ENCODE data around the gene ANKRD33.

The ANKRD33 gene

DNA sequence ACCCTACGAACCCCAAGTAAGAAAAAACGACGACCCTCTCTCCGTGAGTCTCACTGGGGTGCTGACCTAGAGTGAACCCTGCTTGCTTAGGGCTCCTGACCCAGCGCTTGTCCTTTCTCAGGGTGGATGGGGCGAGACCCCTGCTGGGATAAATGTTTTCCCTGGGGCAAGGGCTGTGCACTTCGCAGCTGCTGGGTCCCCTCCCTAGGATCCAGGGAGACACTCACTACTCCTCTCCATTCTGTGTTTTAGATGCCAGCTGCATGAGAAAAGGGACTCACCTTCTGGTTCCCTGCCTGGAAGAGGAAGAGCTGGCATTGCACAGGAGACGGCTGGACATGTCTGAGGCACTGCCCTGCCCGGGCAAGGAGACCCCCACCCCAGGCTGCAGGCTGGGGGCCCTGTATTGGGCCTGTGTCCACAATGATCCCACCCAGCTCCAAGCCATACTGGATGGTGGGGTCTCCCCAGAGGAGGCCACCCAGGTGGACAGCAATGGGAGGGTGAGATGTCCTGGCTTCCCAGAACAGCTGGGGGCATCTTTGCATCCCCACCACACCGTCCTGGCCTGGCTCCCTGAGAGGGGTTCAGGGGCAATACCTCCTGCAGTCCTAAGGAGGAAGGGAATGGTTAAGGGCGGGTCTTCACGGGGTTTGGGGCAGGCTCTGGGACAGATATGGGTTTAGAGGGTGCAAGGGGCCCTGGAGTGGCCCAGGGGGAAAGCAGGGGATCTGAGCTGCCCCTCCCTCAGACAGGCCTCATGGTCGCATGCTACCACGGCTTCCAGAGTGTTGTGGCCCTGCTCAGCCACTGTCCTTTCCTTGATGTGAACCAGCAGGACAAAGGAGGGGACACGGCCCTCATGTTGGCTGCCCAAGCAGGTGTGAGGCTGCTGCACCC is 663 bp downstream of the ANKRD33 start (continued):
- TF ChIP-seq, protein P1, sequence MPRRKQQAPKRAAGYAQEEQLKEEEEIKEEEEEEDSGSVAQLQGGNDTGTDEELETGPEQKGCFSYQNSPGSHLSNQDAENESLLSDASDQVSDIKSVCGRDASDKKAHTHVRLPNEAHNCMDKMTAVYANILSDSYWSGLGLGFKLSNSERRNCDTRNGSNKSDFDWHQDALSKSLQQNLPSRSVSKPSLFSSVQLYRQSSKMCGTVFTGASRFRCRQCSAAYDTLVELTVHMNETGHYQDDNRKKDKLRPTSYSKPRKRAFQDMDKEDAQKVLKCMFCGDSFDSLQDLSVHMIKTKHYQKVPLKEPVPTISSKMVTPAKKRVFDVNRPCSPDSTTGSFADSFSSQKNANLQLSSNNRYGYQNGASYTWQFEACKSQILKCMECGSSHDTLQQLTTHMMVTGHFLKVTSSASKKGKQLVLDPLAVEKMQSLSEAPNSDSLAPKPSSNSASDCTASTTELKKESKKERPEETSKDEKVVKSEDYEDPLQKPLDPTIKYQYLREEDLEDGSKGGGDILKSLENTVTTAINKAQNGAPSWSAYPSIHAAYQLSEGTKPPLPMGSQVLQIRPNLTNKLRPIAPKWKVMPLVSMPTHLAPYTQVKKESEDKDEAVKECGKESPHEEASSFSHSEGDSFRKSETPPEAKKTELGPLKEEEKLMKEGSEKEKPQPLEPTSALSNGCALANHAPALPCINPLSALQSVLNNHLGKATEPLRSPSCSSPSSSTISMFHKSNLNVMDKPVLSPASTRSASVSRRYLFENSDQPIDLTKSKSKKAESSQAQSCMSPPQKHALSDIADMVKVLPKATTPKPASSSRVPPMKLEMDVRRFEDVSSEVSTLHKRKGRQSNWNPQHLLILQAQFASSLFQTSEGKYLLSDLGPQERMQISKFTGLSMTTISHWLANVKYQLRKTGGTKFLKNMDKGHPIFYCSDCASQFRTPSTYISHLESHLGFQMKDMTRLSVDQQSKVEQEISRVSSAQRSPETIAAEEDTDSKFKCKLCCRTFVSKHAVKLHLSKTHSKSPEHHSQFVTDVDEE (CRISPR knock-in tag; IDR thresholded peaks at IDR 0.05), result no peak
- TF ChIP-seq ZNF565 (CRISPR knock-in tag; conservative IDR thresholded peaks at IDR 0.05; ENCODE audit: low read depth) (no peak), SNAI2 (CRISPR knock-in tag; IDR thresholded peaks at IDR 0.05) (no peak)

DNA sequence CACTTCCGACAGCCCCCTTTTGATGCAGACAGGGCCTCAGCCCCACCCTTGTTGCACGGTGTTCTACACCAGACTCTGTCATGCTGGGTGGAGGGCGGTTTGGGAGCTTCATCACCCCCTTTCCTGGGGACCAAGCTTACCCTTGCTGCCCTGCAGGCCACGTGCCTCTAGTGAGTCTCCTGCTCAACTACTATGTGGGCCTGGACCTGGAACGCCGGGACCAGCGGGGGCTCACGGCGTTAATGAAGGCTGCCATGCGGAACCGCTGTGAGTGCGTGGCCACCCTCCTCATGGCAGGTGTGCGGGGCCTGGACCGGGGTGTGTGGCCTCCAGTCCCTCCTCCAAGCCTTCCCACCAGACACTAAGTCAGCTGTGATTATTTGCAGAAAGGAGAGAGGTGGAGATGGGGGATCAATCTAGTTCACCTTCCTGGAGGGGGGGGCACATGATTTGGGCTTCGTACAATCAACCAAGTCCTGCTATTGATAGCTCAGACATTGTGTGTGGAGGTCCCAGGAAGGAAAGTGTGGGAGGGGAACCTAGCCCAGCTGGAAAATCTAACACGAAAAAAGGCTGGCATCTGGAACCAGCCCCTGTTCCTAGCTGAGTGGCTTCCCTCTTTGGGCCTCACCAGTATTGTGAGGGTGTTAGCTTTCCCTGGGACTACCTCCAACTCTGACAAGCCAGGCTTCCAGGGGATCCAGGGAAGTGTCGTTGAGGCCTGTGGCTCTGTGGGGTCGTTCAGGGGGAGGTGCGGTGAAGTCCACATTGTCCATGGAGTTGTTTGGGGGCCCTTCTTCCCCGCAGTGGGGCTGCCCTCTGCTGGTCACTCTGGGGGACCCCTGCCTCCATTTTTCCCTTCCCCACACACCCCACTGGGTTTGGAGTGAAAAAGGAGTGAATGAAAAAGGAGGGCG is 1.6 kb downstream of the ANKRD33 start:
- no peak for ATAC-seq
- TF ChIP-seq SNAI2 (CRISPR knock-in tag; IDR thresholded peaks at IDR 0.05), result no peak
- TF ChIP-seq ZNF8 (CRISPR knock-in tag; IDR thresholded peaks at IDR 0.05), result no peak
- TF ChIP-seq, protein P2, sequence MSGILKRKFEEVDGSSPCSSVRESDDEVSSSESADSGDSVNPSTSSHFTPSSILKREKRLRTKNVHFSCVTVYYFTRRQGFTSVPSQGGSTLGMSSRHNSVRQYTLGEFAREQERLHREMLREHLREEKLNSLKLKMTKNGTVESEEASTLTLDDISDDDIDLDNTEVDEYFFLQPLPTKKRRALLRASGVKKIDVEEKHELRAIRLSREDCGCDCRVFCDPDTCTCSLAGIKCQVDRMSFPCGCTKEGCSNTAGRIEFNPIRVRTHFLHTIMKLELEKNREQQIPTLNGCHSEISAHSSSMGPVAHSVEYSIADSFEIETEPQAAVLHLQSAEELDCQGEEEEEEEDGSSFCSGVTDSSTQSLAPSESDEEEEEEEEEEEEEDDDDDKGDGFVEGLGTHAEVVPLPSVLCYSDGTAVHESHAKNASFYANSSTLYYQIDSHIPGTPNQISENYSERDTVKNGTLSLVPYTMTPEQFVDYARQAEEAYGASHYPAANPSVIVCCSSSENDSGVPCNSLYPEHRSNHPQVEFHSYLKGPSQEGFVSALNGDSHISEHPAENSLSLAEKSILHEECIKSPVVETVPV (CRISPR knock-in tag; IDR thresholded peaks at IDR 0.05), result no peak
- no peak for TF ChIP-seq TOX (CRISPR knock-in tag; IDR thresholded peaks at IDR 0.05; ENCODE audit: borderline replicate concordance)
- no peak for TF ChIP-seq ISL1 (CRISPR knock-in tag; IDR thresholded peaks at IDR 0.05)
- TF ChIP-seq PPARA (CRISPR knock-in tag; IDR thresholded peaks at IDR 0.05; ENCODE audit: borderline replicate concordance), result no peak
- no peak for TF ChIP-seq GLIS3 (CRISPR knock-in tag; IDR thresholded peaks at IDR 0.05)
- no peak for TF ChIP-seq ZC3H10 (CRISPR knock-in tag; IDR thresholded peaks at IDR 0.05)
- TF ChIP-seq BACH2 (CRISPR knock-in tag; IDR thresholded peaks at IDR 0.05; ENCODE audit: borderline replicate concordance), result no peak
- no peak for TF ChIP-seq OSR1 (CRISPR knock-in tag; IDR thresholded peaks at IDR 0.05)
- TF ChIP-seq, protein P1 (CRISPR knock-in tag; IDR thresholded peaks at IDR 0.05), result no peak
- no peak for TF ChIP-seq TCF4 (CRISPR knock-in tag; IDR thresholded peaks at IDR 0.05; ENCODE audit: borderline replicate concordance)
- TF ChIP-seq, protein P3, sequence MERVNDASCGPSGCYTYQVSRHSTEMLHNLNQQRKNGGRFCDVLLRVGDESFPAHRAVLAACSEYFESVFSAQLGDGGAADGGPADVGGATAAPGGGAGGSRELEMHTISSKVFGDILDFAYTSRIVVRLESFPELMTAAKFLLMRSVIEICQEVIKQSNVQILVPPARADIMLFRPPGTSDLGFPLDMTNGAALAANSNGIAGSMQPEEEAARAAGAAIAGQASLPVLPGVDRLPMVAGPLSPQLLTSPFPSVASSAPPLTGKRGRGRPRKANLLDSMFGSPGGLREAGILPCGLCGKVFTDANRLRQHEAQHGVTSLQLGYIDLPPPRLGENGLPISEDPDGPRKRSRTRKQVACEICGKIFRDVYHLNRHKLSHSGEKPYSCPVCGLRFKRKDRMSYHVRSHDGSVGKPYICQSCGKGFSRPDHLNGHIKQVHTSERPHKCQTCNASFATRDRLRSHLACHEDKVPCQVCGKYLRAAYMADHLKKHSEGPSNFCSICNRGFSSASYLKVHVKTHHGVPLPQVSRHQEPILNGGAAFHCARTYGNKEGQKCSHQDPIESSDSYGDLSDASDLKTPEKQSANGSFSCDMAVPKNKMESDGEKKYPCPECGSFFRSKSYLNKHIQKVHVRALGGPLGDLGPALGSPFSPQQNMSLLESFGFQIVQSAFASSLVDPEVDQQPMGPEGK (CRISPR knock-in tag; IDR thresholded peaks at IDR 0.05; ENCODE audit: borderline replicate concordance), result no peak
- TF ChIP-seq ZNF70 (CRISPR knock-in tag; IDR thresholded peaks at IDR 0.05), result no peak
- TF ChIP-seq, protein P4, sequence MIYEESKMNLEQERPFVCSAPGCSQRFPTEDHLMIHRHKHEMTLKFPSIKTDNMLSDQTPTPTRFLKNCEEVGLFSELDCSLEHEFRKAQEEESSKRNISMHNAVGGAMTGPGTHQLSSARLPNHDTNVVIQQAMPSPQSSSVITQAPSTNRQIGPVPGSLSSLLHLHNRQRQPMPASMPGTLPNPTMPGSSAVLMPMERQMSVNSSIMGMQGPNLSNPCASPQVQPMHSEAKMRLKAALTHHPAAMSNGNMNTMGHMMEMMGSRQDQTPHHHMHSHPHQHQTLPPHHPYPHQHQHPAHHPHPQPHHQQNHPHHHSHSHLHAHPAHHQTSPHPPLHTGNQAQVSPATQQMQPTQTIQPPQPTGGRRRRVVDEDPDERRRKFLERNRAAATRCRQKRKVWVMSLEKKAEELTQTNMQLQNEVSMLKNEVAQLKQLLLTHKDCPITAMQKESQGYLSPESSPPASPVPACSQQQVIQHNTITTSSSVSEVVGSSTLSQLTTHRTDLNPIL (CRISPR knock-in tag; IDR thresholded peaks at IDR 0.05; ENCODE audit: low read depth), result no peak
- no peak for TF ChIP-seq ZFP30 (CRISPR knock-in tag; IDR thresholded peaks at IDR 0.05)
- TF ChIP-seq, protein P5, sequence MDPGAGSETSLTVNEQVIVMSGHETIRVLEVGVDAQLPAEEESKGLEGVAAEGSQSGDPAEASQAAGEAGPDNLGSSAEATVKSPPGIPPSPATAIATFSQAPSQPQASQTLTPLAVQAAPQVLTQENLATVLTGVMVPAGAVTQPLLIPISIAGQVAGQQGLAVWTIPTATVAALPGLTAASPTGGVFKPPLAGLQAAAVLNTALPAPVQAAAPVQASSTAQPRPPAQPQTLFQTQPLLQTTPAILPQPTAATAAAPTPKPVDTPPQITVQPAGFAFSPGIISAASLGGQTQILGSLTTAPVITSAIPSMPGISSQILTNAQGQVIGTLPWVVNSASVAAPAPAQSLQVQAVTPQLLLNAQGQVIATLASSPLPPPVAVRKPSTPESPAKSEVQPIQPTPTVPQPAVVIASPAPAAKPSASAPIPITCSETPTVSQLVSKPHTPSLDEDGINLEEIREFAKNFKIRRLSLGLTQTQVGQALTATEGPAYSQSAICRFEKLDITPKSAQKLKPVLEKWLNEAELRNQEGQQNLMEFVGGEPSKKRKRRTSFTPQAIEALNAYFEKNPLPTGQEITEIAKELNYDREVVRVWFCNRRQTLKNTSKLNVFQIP (CRISPR knock-in tag; IDR thresholded peaks at IDR 0.05; ENCODE audit: borderline replicate concordance, low read depth), result no peak
- no peak for TF ChIP-seq ARNTL (CRISPR knock-in tag; IDR thresholded peaks at IDR 0.05; ENCODE audit: borderline replicate concordance, low read depth)
- no peak for TF ChIP-seq RARB (CRISPR knock-in tag; IDR thresholded peaks at IDR 0.05)
- TF ChIP-seq CSDC2 (CRISPR knock-in tag; IDR thresholded peaks at IDR 0.05), result no peak
